Stomach (tissue), 4 donors: ENCODE measurements around the gene NKAIN2.

Source experiments
- EP300 ChIP-seq: sonication (generic); formaldehyde crosslinking; IDR thresholded peaks from one replicate; pipeline ENCODE4 v1.6.1; 2017; ENCODE audit warnings: antibody characterized with exemption
- POLR2A ChIP-seq, 4 donors: fragments of 450-650 bp; IDR thresholded peaks; one replicate each; pipeline ENCODE4 v1.6.1; 2016; ENCODE audit warnings: antibody characterized with exemption in 4 of 4, control low read depth in 2 of 4, mild to moderate bottlenecking in 1 of 4, moderate library complexity in 1 of 4
- POLR2AphosphoS5 ChIP-seq, 3 donors: sonication (generic); formaldehyde crosslinking; IDR thresholded peaks; one replicate each; pipeline ENCODE4 v1.6.1; 2016; ENCODE audit warnings: antibody characterized with exemption in 3 of 3
- TF ChIP-seq, protein P1 (sequence below), 7 experiments: fragments of 450-650 bp in 4 of 7; fragments of 200-600 bp in 3 of 7; sonication (generic) in 3 of 7; IDR thresholded peaks; one replicate each; pipeline ENCODE4 v1.5.1; 2016 to 2019; ENCODE audit warnings: antibody characterized with exemption in 7 of 7, control low read depth in 2 of 7, mild to moderate bottlenecking in 1 of 7

- TF ChIP-seq, protein P1, sequence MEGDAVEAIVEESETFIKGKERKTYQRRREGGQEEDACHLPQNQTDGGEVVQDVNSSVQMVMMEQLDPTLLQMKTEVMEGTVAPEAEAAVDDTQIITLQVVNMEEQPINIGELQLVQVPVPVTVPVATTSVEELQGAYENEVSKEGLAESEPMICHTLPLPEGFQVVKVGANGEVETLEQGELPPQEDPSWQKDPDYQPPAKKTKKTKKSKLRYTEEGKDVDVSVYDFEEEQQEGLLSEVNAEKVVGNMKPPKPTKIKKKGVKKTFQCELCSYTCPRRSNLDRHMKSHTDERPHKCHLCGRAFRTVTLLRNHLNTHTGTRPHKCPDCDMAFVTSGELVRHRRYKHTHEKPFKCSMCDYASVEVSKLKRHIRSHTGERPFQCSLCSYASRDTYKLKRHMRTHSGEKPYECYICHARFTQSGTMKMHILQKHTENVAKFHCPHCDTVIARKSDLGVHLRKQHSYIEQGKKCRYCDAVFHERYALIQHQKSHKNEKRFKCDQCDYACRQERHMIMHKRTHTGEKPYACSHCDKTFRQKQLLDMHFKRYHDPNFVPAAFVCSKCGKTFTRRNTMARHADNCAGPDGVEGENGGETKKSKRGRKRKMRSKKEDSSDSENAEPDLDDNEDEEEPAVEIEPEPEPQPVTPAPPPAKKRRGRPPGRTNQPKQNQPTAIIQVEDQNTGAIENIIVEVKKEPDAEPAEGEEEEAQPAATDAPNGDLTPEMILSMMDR (IDR thresholded peaks at IDR 0.05) = no peak
- no peak for TF ChIP-seq EP300
- no peak for TF ChIP-seq POLR2A (IDR thresholded peaks at IDR 0.05)
- TF ChIP-seq POLR2AphosphoS5 (IDR thresholded peaks at IDR 0.05) = no peak
Observed at GRCh38 chr6:124459268-124459667, 655.6 kb downstream of the NKAIN2 start.
